IMR-90 (cell line): ENCODE measurements around the gene DHRS12.

ENCODE experiments used
- BHLHE40 ChIP-seq: fragments of 150-350 bp; IDR thresholded peaks from 2 replicates; pipeline ENCODE4 v1.6.1; 2016; ENCODE audit warnings: mild to moderate bottlenecking, low read depth, low read length
- CEBPB ChIP-seq: IDR thresholded peaks from 2 replicates; pipeline ENCODE4 v1.6.1; 2012; ENCODE audit warnings: low read depth, low read length, improper control_type of control experiment
- CTCF ChIP-seq: conservative IDR thresholded peaks from 2 replicates; pipeline ENCODE4 v1.5.1; 2012; ENCODE audit warnings: mild to moderate bottlenecking, low read depth, low read length, improper control_type of control experiment
- FOS ChIP-seq: fragments of 150-350 bp; IDR thresholded peaks from 2 replicates; pipeline ENCODE4 v1.6.1; 2016; ENCODE audit warnings: low read depth, low read length
- MXI1 ChIP-seq: IDR thresholded peaks from 2 replicates; pipeline ENCODE4 v1.6.1; 2012; ENCODE audit warnings: low read depth, mild to moderate bottlenecking, low read length, moderate library complexity, borderline replicate concordance
- POLR2A ChIP-seq: IDR thresholded peaks from 2 replicates; pipeline ENCODE4 v1.6.1; 2012; ENCODE audit warnings: mild to moderate bottlenecking, low read depth, low read length
- RAD21 ChIP-seq: IDR thresholded peaks from 2 replicates; pipeline ENCODE4 v1.6.1; 2012; ENCODE audit warnings: low read length, improper control_type of control experiment
- RFX5 ChIP-seq: IDR thresholded peaks from 2 replicates; pipeline ENCODE4 v1.8.0; 2012; ENCODE audit warnings: low read depth, mild to moderate bottlenecking, low read length, moderate library complexity
- USF2 ChIP-seq: fragments of 150-350 bp; IDR thresholded peaks from 2 replicates; pipeline ENCODE4 v1.6.1; 2017; ENCODE audit warnings: mild to moderate bottlenecking, antibody characterized with exemption, low read length, low read depth

GRCh38 chr13:51821606-51822005 is 17.6 kb upstream of the DHRS12 start:
- no peak for TF ChIP-seq POLR2A
- TF ChIP-seq CTCF = no peak
- TF ChIP-seq MXI1 = no peak
- TF ChIP-seq USF2 = no peak
- TF ChIP-seq RFX5 = no peak
- TF ChIP-seq BHLHE40 = no peak
- no peak for TF ChIP-seq CEBPB
- no peak for TF ChIP-seq FOS
- TF ChIP-seq RAD21 = no peak
